Neutrophil (primary cell): Measurements from ENCODE around the gene TSPAN11.

Source experiments
- H3K27ac ChIP-seq: fragments of 200-600 bp; sonication (generic); 2 replicates; pipeline ENCODE4 v1.5.1; 2016; ENCODE audit warnings: mild to moderate bottlenecking, moderate library complexity
- H3K27me3 ChIP-seq: fragments of 200-600 bp; sonication (generic); 2 replicates; pipeline ENCODE4 v1.6.0; 2016; ENCODE audit warnings: mild to moderate bottlenecking
- H3K36me3 ChIP-seq: fragments of 200-600 bp; sonication (generic); 2 replicates; pipeline ENCODE4 v1.5.1; 2017
- H3K4me1 ChIP-seq, 2 experiments: fragments of 200-600 bp in 1 of 2; sonication (generic) in 1 of 2; 1 replicate in 1 of 2; 2 replicates in 1 of 2; pipeline versions ENCODE4 v1.5.1 to v1.6.1; 2013 to 2016; ENCODE audit warnings: low read depth in 1 of 2, low read length in 1 of 2, mild to moderate bottlenecking in 1 of 2, moderate library complexity in 1 of 2; ENCODE audit not compliant: control insufficient read depth in 1 of 2, insufficient read depth in 1 of 2
- H3K4me3 ChIP-seq, 2 experiments: fragments of 200-600 bp in 1 of 2; sonication (generic) in 1 of 2; 1 replicate in 1 of 2; 2 replicates in 1 of 2; pipeline ENCODE4 v1.5.1; 2013 to 2016; ENCODE audit warnings: low read depth in 1 of 2, low read length in 1 of 2, mild to moderate bottlenecking in 1 of 2, moderate library complexity in 1 of 2
- H3K9me3 ChIP-seq: fragments of 200-600 bp; sonication (generic); 2 replicates; pipeline ENCODE4 v1.5.1; 2016
- CTCF ChIP-seq: fragments of 200-600 bp; sonication (generic); IDR thresholded peaks from 2 replicates; pipeline ENCODE4 v1.5.1; 2016; ENCODE audit warnings: antibody characterized with exemption

Gene TSPAN11

GRCh38 chr12:30965613-30965985 lies 39.1 kb downstream of the TSPAN11 start:
- Histone ChIP-seq H3K4me3 (no peak overlapping the region), H3K9me3 (no peaks in the 10 kb centered on the region), H3K4me1 (no peaks in the 10 kb centered on the region), H3K27ac (no peak overlapping the region), H3K27me3 (peaks cover 7% of the 10 kb centered on the region), H3K36me3 (no peaks in the 10 kb centered on the region)
- no peak for TF ChIP-seq CTCF

GRCh38 chr12:30967026-30967425 lies 40.5 kb downstream of the TSPAN11 start:
- Histone ChIP-seq H3K27me3 (peaks cover 14% of the 10 kb centered on the region), H3K27ac (no peak overlapping the region), H3K9me3 (no peaks in the 10 kb centered on the region), H3K4me3 (no peak overlapping the region), H3K36me3 (no peaks in the 10 kb centered on the region), H3K4me1 (no peaks in the 10 kb centered on the region)
- no peak for TF ChIP-seq CTCF

GRCh38 chr12:30968211-30968610 lies 41.7 kb downstream of the TSPAN11 start:
- TF ChIP-seq CTCF, result no peak
- H3K4me1 ChIP-seq, result no peaks in the 10 kb centered on the region

GRCh38 chr12:30969006-30969405 lies 42.5 kb downstream of the TSPAN11 start:
- TF ChIP-seq CTCF, result no peak
- Histone ChIP-seq H3K4me1 (no peaks in the 10 kb centered on the region), H3K9me3 (no peaks in the 10 kb centered on the region), H3K27me3 (peaks cover 14% of the 10 kb centered on the region), H3K36me3 (no peaks in the 10 kb centered on the region), H3K4me3 (no peak overlapping the region), H3K27ac (no peak overlapping the region)

More at GRCh38 chr12:30968211-30968610, 41.7 kb downstream of the TSPAN11 start:
- H3K9me3 ChIP-seq, result no peaks in the 10 kb centered on the region
- H3K4me3 ChIP-seq, result no peak overlapping the region
- peaks cover 14% of the 10 kb centered on the region for H3K27me3 ChIP-seq
- no peak overlapping the region for H3K27ac ChIP-seq
- no peaks in the 10 kb centered on the region for H3K36me3 ChIP-seq

GRCh38 chr12:30969606-30970395 lies 43.3 kb downstream of the TSPAN11 start:
- no peaks in the 10 kb centered on the region for H3K9me3 ChIP-seq
- no peaks in the 10 kb centered on the region for H3K4me1 ChIP-seq
- H3K27me3 ChIP-seq, result peaks cover 14% of the 10 kb centered on the region
- no peak overlapping the region for H3K4me3 ChIP-seq
- H3K36me3 ChIP-seq, result no peaks in the 10 kb centered on the region
- no peak for TF ChIP-seq CTCF
- no peak overlapping the region for H3K27ac ChIP-seq
